ENCODE data around the gene ADAMTSL1. TPM values are rescaled to one million over a fixed set of nuclear protein-coding genes. Genes with fewer than 3 reads are reported as not detected.

The ADAMTSL1 gene
- total and polyA plus RNA-seq, 2 experiments from 2014 or later = 2.3 to 5.0 TPM

- no peak for TF ChIP-seq CTCF (conservative IDR thresholded peaks at IDR 0.05; ENCODE audit: low read depth in 2 of 2)
Observed at GRCh38 chr9:18550286-18550685, 76.3 kb downstream of the ADAMTSL1 start (continued).

GRCh38 chr9:18554244-18554643 is 80.3 kb downstream of the ADAMTSL1 start:
- Histone ChIP-seq H3K4me2 (no peak overlapping the region), H2AFZ (no peak overlapping the region), H3K27ac (ENCODE audit: low read depth) (no peak overlapping the region), H3K27me3 (ENCODE audit: insufficient read depth) (no peaks in the 10 kb centered on the region), H3K36me3 (ENCODE audit: insufficient read depth) (no peaks in the 10 kb centered on the region), H3K79me2 (replicated peaks; ENCODE audit: insufficient read depth) (no peaks in the 10 kb centered on the region), H3K9me2 (ENCODE audit: insufficient read depth) (0 out of 2 replicates have a peak, but pooled peaks cover 2% of the 10 kb centered on the region), H3K4me3 (no peak overlapping the region), H3K4me1 (ENCODE audit: insufficient read depth) (no peaks in the 10 kb centered on the region), H4K20me1 (replicated peaks; ENCODE audit: insufficient read depth) (no peaks in the 10 kb centered on the region), H3F3A (replicated peaks; ENCODE audit: low read depth) (no peaks in the 10 kb centered on the region)
- peaks cover 7% of the 10 kb centered on the region for H3K4me1 Mint-ChIP-seq
- H3K36me3 Mint-ChIP-seq (ENCODE audit: low read depth) = no peaks in the 10 kb centered on the region
- no peak for DNase-seq (ENCODE audit: low spot score)
- H3K27ac Mint-ChIP-seq = no peak overlapping the region
- peaks cover under 1% of the 10 kb centered on the region for H3K27me3 Mint-ChIP-seq (ENCODE audit: insufficient read depth, low read depth, poor library complexity)
- H3K4me3 Mint-ChIP-seq = no peak overlapping the region
- no peak for ATAC-seq
- H3K9me3 Mint-ChIP-seq = peaks cover 7% of the 10 kb centered on the region; the same call in 1 of the 3 replicates
- TF ChIP-seq ZNF331 (CRISPR knock-in tag; IDR thresholded peaks at IDR 0.05; ENCODE audit: low read depth) = no peak
- no peak for TF ChIP-seq JUNB (IDR thresholded peaks at IDR 0.05; ENCODE audit: unreplicated experiment)
- TF ChIP-seq STAT1 (IDR thresholded peaks at IDR 0.05; ENCODE audit: unreplicated experiment) = no peak
- TF ChIP-seq ETS1 (IDR thresholded peaks at IDR 0.05) = no peak
- no peak for TF ChIP-seq NANOG (IDR thresholded peaks at IDR 0.05; ENCODE audit: borderline replicate concordance)
- no peak for TF ChIP-seq EZH2phosphoT487 (IDR thresholded peaks at IDR 0.05; ENCODE audit: unreplicated experiment)
- no peak for TF ChIP-seq REST (IDR thresholded peaks at IDR 0.05; ENCODE audit: unreplicated experiment)
- no peak for TF ChIP-seq ZNF114 (CRISPR knock-in tag; IDR thresholded peaks at IDR 0.05)
- TF ChIP-seq ZNF462 (CRISPR knock-in tag; IDR thresholded peaks at IDR 0.05) = no peak
- TF ChIP-seq CREB1 (CRISPR knock-in tag; IDR thresholded peaks at IDR 0.05; ENCODE audit: low read depth) = no peak
